OCI-LY1 (cell line): ENCODE results near the gene ZFYVE28.

Source experiments
- H2AFZ ChIP-seq: fragments of 200-600 bp; sonication (generic), shearing (Covaris generic); 2 replicates; pipeline ENCODE4 v1.6.0; 2014; ENCODE audit warnings: antibody characterized with exemption, mild to moderate bottlenecking, low read length
- H3F3A ChIP-seq: fragments of 200-600 bp; sonication (generic), shearing (Covaris generic); 2 replicates; pipeline ENCODE4 v1.6.0; 2014; ENCODE audit warnings: mild to moderate bottlenecking, antibody characterized with exemption, low read length, moderate library complexity; ENCODE audit not compliant: insufficient read depth
- H3K27ac ChIP-seq: fragments of 200-600 bp; sonication (generic); 2 replicates; pipeline ENCODE4 v1.5.1; 2014; ENCODE audit warnings: low read length, mixed run types, mild to moderate bottlenecking, low read depth; ENCODE audit not compliant: poor library complexity, severe bottlenecking
- H3K27me3 ChIP-seq: fragments of 200-600 bp; sonication (generic); 2 replicates; pipeline ENCODE4 v1.6.0; 2014; ENCODE audit warnings: antibody characterized with exemption, mild to moderate bottlenecking, low read length, moderate library complexity; ENCODE audit not compliant: insufficient read depth
- H3K36me3 ChIP-seq: fragments of 200-600 bp; sonication (generic); 2 replicates; pipeline ENCODE4 v1.6.1; 2014; ENCODE audit warnings: mild to moderate bottlenecking, antibody characterized with exemption, low read length, moderate library complexity, mixed read lengths; ENCODE audit not compliant: insufficient read depth
- H3K4me1 ChIP-seq: fragments of 200-600 bp; sonication (generic); 2 replicates; pipeline ENCODE4 v1.5.1; 2014; ENCODE audit warnings: mild to moderate bottlenecking, low read length, moderate library complexity; ENCODE audit not compliant: insufficient read depth, severe bottlenecking
- H3K4me2 ChIP-seq: fragments of 200-600 bp; sonication (generic), shearing (Covaris generic); 2 replicates; pipeline ENCODE4 v1.6.1; 2014; ENCODE audit warnings: low read length
- H3K4me3 ChIP-seq: fragments of 200-600 bp; sonication (generic); 2 replicates; pipeline ENCODE4 v1.5.1; 2014; ENCODE audit warnings: low read length, low read depth, mild to moderate bottlenecking, mixed read lengths; ENCODE audit not compliant: poor library complexity, severe bottlenecking
- H3K79me2 ChIP-seq: fragments of 200-600 bp; shearing (Covaris generic); 2 replicates; pipeline ENCODE4 v1.6.1; 2016; ENCODE audit warnings: mixed run types, low read length, mixed read lengths; ENCODE audit not compliant: insufficient read depth
- H3K9ac ChIP-seq: fragments of 200-600 bp; sonication (generic), shearing (Covaris generic); 2 replicates; pipeline ENCODE4 v1.6.1; 2014; ENCODE audit warnings: mild to moderate bottlenecking, low read length, mixed read lengths
- H3K9me2 ChIP-seq: fragments of 200-600 bp; sonication (generic), shearing (Covaris generic); 2 replicates; pipeline ENCODE4 v1.6.1; 2014; ENCODE audit warnings: low read depth, mild to moderate bottlenecking, low read length, mixed read lengths
- H3K9me3 ChIP-seq: fragments of 200-600 bp; shearing (Covaris generic); 2 replicates; pipeline ENCODE4 v1.6.1; 2014; ENCODE audit warnings: low read length, mixed read lengths
- H4K20me1 ChIP-seq: fragments of 200-600 bp; sonication (generic), shearing (Covaris generic); 2 replicates; pipeline ENCODE4 v1.6.0; 2016; ENCODE audit warnings: mild to moderate bottlenecking, low read length; ENCODE audit not compliant: insufficient read depth
- CTCF ChIP-seq: fragments of 200-600 bp; sonication (generic), shearing (Covaris generic); IDR thresholded peaks from 2 replicates; pipeline ENCODE4 v1.5.1; 2017; ENCODE audit warnings: mild to moderate bottlenecking, antibody characterized with exemption, low read length, moderate library complexity, mixed read lengths
- EZH2 ChIP-seq: fragments of 200-600 bp; sonication (generic), shearing (Covaris generic); IDR thresholded peaks from 2 replicates; pipeline ENCODE4 v1.8.0; 2017; ENCODE audit warnings: borderline replicate concordance, mixed run types, mild to moderate bottlenecking, antibody characterized with exemption, low read length, moderate library complexity, mixed read lengths

Gene ZFYVE28

GRCh38 chr4:2220016-2220630, 198.3 kb downstream of the ZFYVE28 start:
- H3K27ac ChIP-seq = no peak overlapping the region
- no peaks in the 10 kb centered on the region for H3K9me2 ChIP-seq
- H3K4me1 ChIP-seq = no peaks in the 10 kb centered on the region
- H3K9me3 ChIP-seq = no peaks in the 10 kb centered on the region
- H3K4me2 ChIP-seq = no peak overlapping the region
- H3K79me2 ChIP-seq = no peaks in the 10 kb centered on the region
- TF ChIP-seq EZH2 (no peak), CTCF (peak; percentile 68)
- H3K4me3 ChIP-seq = no peak overlapping the region
- no peaks in the 10 kb centered on the region for H3F3A ChIP-seq
- no peaks in the 10 kb centered on the region for H3K36me3 ChIP-seq
- no peak overlapping the region for H3K9ac ChIP-seq
- H4K20me1 ChIP-seq = no peaks in the 10 kb centered on the region
- no peaks in the 10 kb centered on the region for H3K27me3 ChIP-seq
- H2AFZ ChIP-seq = no peak overlapping the region
